HepG2 (cell line): Measurements from ENCODE around the gene LENEP. TPM values are rescaled to one million over a fixed set of nuclear protein-coding genes. Genes with fewer than 3 reads are reported as not detected.
A peak's percentile ranks its signal among the peaks of the same experiment; 100 is the strongest.

ENCODE experiments used
- ARID2 ChIP-seq: sonication (generic); formaldehyde crosslinking; IDR thresholded peaks from 2 replicates; pipeline ENCODE4 v1.8.1; 2022; ENCODE audit warnings: mild to moderate bottlenecking, missing genetic modification reagents, borderline replicate concordance
- BRF2 ChIP-seq: sonication (generic); formaldehyde crosslinking; IDR thresholded peaks from 2 replicates; pipeline ENCODE4 v1.8.1; 2022; ENCODE audit warnings: mild to moderate bottlenecking, missing genetic modification reagents
- DNMT1 ChIP-seq: sonication (generic); formaldehyde crosslinking; IDR thresholded peaks from 2 replicates; pipeline ENCODE4 v1.5.1; 2020; ENCODE audit warnings: mild to moderate bottlenecking, missing genetic modification reagents
- ETV5 ChIP-seq: IDR thresholded peaks from 2 replicates; pipeline ENCODE4 v1.6.1; 2018; ENCODE audit warnings: missing biosample characterization, missing genetic modification reagents, inconsistent platforms, borderline replicate concordance
- HNF4A ChIP-seq: sonication (generic); formaldehyde crosslinking; IDR thresholded peaks from 2 replicates; pipeline ENCODE4 v1.4.0; 2020; ENCODE audit warnings: missing genetic modification reagents
- MED13 ChIP-seq: sonication (generic); formaldehyde crosslinking; IDR thresholded peaks from 2 replicates; pipeline ENCODE4 v1.5.0; 2020; ENCODE audit warnings: missing genetic modification reagents
- MED8 ChIP-seq: sonication (generic); formaldehyde crosslinking; IDR thresholded peaks from 2 replicates; pipeline ENCODE4 v1.8.1; 2023; ENCODE audit warnings: mild to moderate bottlenecking, missing genetic modification reagents; ENCODE audit not compliant: insufficient replicate concordance
- MTA1 ChIP-seq: sonication (generic); formaldehyde crosslinking; IDR thresholded peaks from 2 replicates; pipeline ENCODE4 v1.4.0; 2020; ENCODE audit warnings: missing genetic modification reagents, mild to moderate bottlenecking, borderline replicate concordance
- NFIC ChIP-seq: IDR thresholded peaks from 2 replicates; pipeline ENCODE4 v1.6.1; 2012; ENCODE audit warnings: mild to moderate bottlenecking, low read length, inconsistent platforms
- SRSF1 ChIP-seq: fragments of 200-400 bp; formaldehyde crosslinking; optimal IDR thresholded peaks from 2 replicates; pipeline ENCODE3; 2017; ENCODE audit warnings: mild to moderate bottlenecking, low read depth, low read length, moderate library complexity
- SSRP1 ChIP-seq: IDR thresholded peaks from 2 replicates; pipeline ENCODE4 v1.6.1; 2016; ENCODE audit warnings: control low read depth
- TEAD2 ChIP-seq: sonication (generic); formaldehyde crosslinking; IDR thresholded peaks from 2 replicates; pipeline ENCODE4 v1.9.0; 2021; ENCODE audit warnings: missing genetic modification reagents
- TFAP4 ChIP-seq: sonication (generic); IDR thresholded peaks from 2 replicates; pipeline ENCODE4 v1.6.1; 2016; ENCODE audit warnings: low read depth, borderline replicate concordance
- U2AF2 ChIP-seq: fragments of 200-400 bp; formaldehyde crosslinking; IDR thresholded peaks from 2 replicates; pipeline ENCODE4 v1.6.1; 2017; ENCODE audit warnings: low read depth, mild to moderate bottlenecking, low read length
- ZNF251 ChIP-seq: sonication (generic); formaldehyde crosslinking; IDR thresholded peaks from 2 replicates; pipeline ENCODE4 v1.9.0; 2021; ENCODE audit warnings: mild to moderate bottlenecking, missing genetic modification reagents
- ZNF383 ChIP-seq: sonication (generic); formaldehyde crosslinking; IDR thresholded peaks from 2 replicates; pipeline ENCODE4 v1.4.0; 2020; ENCODE audit warnings: missing genetic modification reagents, mild to moderate bottlenecking, borderline replicate concordance
- ZNF460 ChIP-seq: sonication (generic); formaldehyde crosslinking; IDR thresholded peaks from 2 replicates; pipeline ENCODE4 v1.5.1; 2020; ENCODE audit warnings: missing genetic modification reagents, mild to moderate bottlenecking, borderline replicate concordance
- ZNF562 ChIP-seq: sonication (generic); formaldehyde crosslinking; IDR thresholded peaks from 2 replicates; pipeline ENCODE4 v1.8.0; 2022; ENCODE audit warnings: missing genetic modification reagents, borderline replicate concordance
- ZNF644 ChIP-seq: IDR thresholded peaks from 2 replicates; pipeline ENCODE4 v1.6.1; 2016; ENCODE audit warnings: low read depth
- ZNF790 ChIP-seq: sonication (generic); formaldehyde crosslinking; IDR thresholded peaks from 2 replicates; pipeline ENCODE4 v1.8.0; 2022; ENCODE audit warnings: missing genetic modification reagents, mild to moderate bottlenecking, borderline replicate concordance
- polyA plus RNA-seq, 8 experiments: library from polyadenylated mRNA; depleted of rRNA in 3 of 8; stranded (reverse) in 7 of 8; unstranded in 1 of 8; fragments of >200 nt; fragmentation: Illumina TruSeq in 4 of 8; extraction: Trizol in 4 of 8; gene quantifications; 2 replicates each; pipeline versions ENCODE4 v1.2.1 to v1.2.3, GENCODE V29; 2011 to 2016; ENCODE audit warnings: low read depth in 4 of 8, missing spikeins in 1 of 8, mixed read lengths in 1 of 8; ENCODE audit not compliant: insufficient read depth in 1 of 8
- total RNA-seq, 5 experiments: library from RNA; depleted of rRNA; stranded (reverse); fragments of >200 nt; fragmentation: Illumina TruSeq; extraction: Trizol; gene quantifications; 2 replicates each; pipeline ENCODE4 v1.2.3, GENCODE V29; 2016; ENCODE audit warnings: low read depth in 1 of 5
- TF ChIP-seq, protein P1 (sequence below): sonication (generic); formaldehyde crosslinking; IDR thresholded peaks from 2 replicates; pipeline ENCODE4 v1.9.0; 2022; ENCODE audit warnings: low read depth, missing genetic modification reagents
- TF ChIP-seq, protein P2 (sequence below), 2 experiments: fragments of 450-650 bp in 1 of 2; sonication (generic) in 1 of 2; formaldehyde crosslinking; IDR thresholded peaks; 2 replicates each; pipeline versions ENCODE4 v1.5.0 to v1.8.0; 2020 to 2022; ENCODE audit warnings: mild to moderate bottlenecking in 1 of 2, missing genetic modification reagents in 1 of 2
- TF ChIP-seq, protein P3 (sequence below): sonication (generic); formaldehyde crosslinking; IDR thresholded peaks from 2 replicates; pipeline ENCODE4 v1.5.0; 2020; ENCODE audit warnings: missing genetic modification reagents

LENEP gene
- total and polyA plus RNA-seq, 2 of the 13 experiments (the other 11 are each of a cell fraction or from before 2014, with no cell fraction given) = 0.29 TPM; not detected in 1

GRCh38 chr1:155017041-155017945 is 23.9 kb downstream of the LENEP start (continued):
- TF ChIP-seq ZNF790 (no peak), SRSF1 (peak; percentile 83), ZNF644 (0 out of 2 replicates have a peak, but pooled peaks have one; percentile 12), HNF4A (CRISPR knock-in tag) (peak; percentile 37; the same call in 1 of the 2 replicates), SSRP1 (CRISPR knock-in tag) (peak; percentile 84; the same call in 1 of the 2 replicates), ZNF460 (CRISPR knock-in tag) (no peak; the same call in 1 of the 2 replicates), DNMT1 (CRISPR knock-in tag) (peak; percentile 85; the same call in 1 of the 2 replicates), ZNF383 (CRISPR knock-in tag) (no peak), ZNF562 (CRISPR knock-in tag) (no peak), U2AF2 (no peak), BRF2 (CRISPR knock-in tag) (0 out of 2 replicates have a peak, but pooled peaks have one; percentile 38), MED8 (CRISPR knock-in tag) (peak; percentile 50), ETV5 (CRISPR knock-in tag) (peak; percentile 72), MED13 (CRISPR knock-in tag) (peak; percentile 68; the same call in 1 of the 2 replicates), ARID2 (CRISPR knock-in tag) (no peak), NFIC (no peak), TFAP4 (peak; percentile 67; the same call in 1 of the 2 replicates), TEAD2 (CRISPR knock-in tag) (no peak), ZNF251 (CRISPR knock-in tag) (no peak), MTA1 (CRISPR knock-in tag) (peak; percentile 96; the same call in 1 of the 2 replicates)
- TF ChIP-seq, protein P1, sequence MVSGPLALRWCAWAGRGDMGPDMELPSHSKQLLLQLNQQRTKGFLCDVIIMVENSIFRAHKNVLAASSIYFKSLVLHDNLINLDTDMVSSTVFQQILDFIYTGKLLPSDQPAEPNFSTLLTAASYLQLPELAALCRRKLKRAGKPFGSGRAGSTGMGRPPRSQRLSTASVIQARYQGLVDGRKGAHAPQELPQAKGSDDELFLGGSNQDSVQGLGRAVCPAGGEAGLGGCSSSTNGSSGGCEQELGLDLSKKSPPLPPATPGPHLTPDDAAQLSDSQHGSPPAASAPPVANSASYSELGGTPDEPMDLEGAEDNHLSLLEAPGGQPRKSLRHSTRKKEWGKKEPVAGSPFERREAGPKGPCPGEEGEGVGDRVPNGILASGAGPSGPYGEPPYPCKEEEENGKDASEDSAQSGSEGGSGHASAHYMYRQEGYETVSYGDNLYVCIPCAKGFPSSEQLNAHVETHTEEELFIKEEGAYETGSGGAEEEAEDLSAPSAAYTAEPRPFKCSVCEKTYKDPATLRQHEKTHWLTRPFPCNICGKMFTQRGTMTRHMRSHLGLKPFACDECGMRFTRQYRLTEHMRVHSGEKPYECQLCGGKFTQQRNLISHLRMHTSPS (CRISPR knock-in tag) = peak; percentile 97
- TF ChIP-seq, protein P2, sequence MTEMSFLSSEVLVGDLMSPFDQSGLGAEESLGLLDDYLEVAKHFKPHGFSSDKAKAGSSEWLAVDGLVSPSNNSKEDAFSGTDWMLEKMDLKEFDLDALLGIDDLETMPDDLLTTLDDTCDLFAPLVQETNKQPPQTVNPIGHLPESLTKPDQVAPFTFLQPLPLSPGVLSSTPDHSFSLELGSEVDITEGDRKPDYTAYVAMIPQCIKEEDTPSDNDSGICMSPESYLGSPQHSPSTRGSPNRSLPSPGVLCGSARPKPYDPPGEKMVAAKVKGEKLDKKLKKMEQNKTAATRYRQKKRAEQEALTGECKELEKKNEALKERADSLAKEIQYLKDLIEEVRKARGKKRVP (CRISPR knock-in tag; IDR thresholded peaks at IDR 0.05) = peak in 1 of 2 experiments; percentile 72; a peak in 2 of 4 replicates
- TF ChIP-seq, protein P3, sequence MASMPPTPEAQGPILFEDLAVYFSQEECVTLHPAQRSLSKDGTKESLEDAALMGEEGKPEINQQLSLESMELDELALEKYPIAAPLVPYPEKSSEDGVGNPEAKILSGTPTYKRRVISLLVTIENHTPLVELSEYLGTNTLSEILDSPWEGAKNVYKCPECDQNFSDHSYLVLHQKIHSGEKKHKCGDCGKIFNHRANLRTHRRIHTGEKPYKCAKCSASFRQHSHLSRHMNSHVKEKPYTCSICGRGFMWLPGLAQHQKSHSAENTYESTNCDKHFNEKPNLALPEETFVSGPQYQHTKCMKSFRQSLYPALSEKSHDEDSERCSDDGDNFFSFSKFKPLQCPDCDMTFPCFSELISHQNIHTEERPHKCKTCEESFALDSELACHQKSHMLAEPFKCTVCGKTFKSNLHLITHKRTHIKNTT (CRISPR knock-in tag) = no peak
